Uterus (tissue), 2 donors: ENCODE data around the gene FAM110D.

Experiments
- CTCF ChIP-seq, 4 experiments: fragments of 200-600 bp in 2 of 4; fragments of 450-650 bp in 2 of 4; sonication (generic) in 2 of 4; IDR thresholded peaks; one replicate each; pipeline ENCODE4 v1.5.1; 2016 to 2019; ENCODE audit warnings: antibody characterized with exemption in 4 of 4, mild to moderate bottlenecking in 2 of 4, moderate library complexity in 1 of 4
- POLR2A ChIP-seq, 2 donors: fragments of 450-650 bp; IDR thresholded peaks; one replicate each; pipeline ENCODE4 v1.6.1; 2016; ENCODE audit warnings: antibody characterized with exemption in 2 of 2, mild to moderate bottlenecking in 1 of 2, moderate library complexity in 1 of 2

- TF ChIP-seq POLR2A (IDR thresholded peaks at IDR 0.05) (no peak), CTCF (IDR thresholded peaks at IDR 0.05) (no peak)
Observed at GRCh38 chr1:26154750-26155149, 4.1 kb upstream of the FAM110D start.
